NCI-H510A treated with DMSO at 0.1 percent for 48 hours (cell line): ENCODE data around the gene RRAS.
"Not testable (repeated sequence)": the region's sequence is repeated elsewhere in the genome, so short reads cannot be mapped to it uniquely, and the experiment has no call there.

Source experiments
- DNase-seq: peaks from one replicate; lab custom pipeline; 2025; lab: John Stamatoyannopoulos, UW

Gene RRAS

GRCh38 chr19:49631014-49631588 lies 8.8 kb downstream of the RRAS start:
- no peak for DNase-seq

- no peak for DNase-seq
Measured at GRCh38 chr19:49629659-49630058, 10.3 kb downstream of the RRAS start.

GRCh38 chr19:49626226-49626625 lies 13.7 kb downstream of the RRAS start:
- no peak for DNase-seq

GRCh38 chr19:49624967-49625910 lies 14.7 kb downstream of the RRAS start:
- no peak for DNase-seq

DNA sequence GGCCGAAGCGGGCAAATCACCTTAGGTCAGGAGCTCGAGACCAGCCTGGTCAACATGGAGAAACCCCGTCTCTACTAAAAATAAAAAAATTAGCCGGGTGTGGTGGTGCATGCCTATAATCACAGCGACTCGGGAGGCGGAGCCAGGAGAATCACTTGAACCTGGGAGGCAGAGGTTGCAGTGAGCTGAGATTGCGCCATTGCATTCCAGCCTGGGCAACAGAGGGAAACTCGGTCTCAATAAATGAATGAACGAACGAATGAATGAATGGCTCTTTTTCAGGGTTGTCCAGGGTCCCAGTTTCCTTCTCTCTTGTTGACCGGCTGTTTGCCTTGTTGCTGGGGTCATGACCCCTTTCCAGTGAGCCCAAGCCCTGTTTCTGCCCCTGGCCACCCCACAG lies 22.1 kb downstream of the RRAS start:
- not testable (repeated sequence) for DNase-seq

- DNase-seq, result no peak
Measured at GRCh38 chr19:49616945-49617344, 23.0 kb downstream of the RRAS start.

- no peak for DNase-seq
Measured at GRCh38 chr19:49616532-49616931, 23.4 kb downstream of the RRAS start.

- no peak for DNase-seq
Measured at GRCh38 chr19:49615861-49616260, 24.1 kb downstream of the RRAS start.

DNA sequence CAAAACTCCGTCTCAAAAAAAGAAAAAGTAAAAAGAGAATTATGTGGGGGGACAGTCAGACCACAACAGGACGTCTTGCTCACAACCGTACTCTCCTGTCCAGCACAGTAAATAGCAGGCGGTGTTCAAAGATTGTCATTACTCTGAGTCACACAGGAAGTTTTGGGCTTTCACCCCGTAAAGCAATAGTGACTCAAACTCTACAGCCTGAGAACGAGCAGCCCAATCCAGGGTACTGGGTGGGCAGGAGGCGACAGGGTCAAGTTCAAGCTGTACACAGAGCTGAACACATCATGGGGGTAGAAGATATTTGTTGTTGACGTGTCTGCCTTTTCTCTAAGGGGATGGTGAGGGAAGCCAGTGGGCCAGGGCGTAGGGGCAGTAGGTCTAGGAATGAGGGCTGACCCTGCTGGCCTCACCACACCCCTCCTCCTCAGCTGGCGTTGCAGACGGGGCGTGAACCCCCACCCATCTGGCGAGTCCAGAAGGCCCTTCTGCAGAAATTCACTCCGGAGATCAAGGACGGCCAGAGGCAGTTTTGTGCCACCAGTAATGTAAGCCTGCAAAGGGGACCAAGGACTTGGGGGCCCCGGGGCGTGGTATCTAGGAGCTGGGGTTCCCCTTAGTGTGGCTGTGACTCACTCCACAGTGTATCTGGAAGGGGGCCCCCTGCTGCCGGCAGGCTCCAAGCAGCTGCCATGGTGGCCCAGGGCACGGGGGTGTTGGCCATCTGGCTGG lies 25.7 kb downstream of the RRAS start:
- no peak for DNase-seq

- no peak for DNase-seq
Measured at GRCh38 chr19:49613374-49613773, 26.6 kb downstream of the RRAS start.

- DNase-seq, result no peak
Measured at GRCh38 chr19:49609499-49610092, 30.3 kb downstream of the RRAS start.

DNA sequence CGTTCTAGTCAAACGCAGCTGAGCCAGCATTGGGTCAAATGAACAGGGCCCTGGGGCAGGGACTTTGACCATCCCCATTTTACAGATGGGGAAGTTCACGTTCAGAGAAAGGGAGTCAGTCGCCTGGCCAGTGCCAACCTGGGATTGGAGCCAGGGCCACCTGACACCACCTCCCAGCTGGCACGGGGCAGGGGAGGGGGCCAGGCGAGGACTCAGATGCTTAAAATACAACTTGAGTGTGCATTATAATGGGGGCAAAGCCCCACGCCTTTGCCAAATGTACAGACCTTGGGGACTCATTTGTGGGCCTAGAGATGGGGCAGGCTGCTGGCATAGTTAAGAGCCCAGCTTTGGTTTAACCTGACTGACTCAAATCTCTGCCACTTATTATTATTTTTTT lies 34.3 kb downstream of the RRAS start:
- no peak for DNase-seq

- DNase-seq, result no peak
Measured at GRCh38 chr19:49602806-49603205, 37.1 kb downstream of the RRAS start.

DNA sequence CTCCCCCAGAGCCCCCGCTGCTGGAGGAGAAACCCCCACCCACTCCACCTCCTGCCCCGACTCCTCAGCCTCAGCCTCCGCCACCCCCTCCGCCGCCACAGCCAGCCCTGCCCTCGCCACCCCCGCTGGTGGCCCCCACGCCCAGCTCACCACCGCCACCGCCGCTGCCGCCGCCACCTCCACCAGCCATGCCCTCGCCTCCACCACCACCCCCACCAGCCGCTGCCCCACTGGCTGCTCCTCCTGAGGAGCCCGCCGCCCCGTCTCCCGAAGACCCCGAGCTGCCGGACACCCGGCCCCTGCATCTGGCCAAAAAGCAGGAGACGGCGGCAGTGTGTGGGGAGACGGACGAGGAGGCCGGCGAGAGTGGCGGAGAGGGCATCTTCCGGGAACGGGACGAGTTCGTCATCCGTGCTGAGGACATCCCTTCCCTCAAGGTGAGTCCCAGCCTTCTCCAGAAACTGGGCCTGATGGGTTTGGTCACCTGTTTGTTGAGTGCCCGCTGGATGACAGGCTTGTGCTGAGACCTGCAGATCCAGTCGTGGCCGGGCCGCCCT lies 38.4 kb downstream of the RRAS start:
- no peak for DNase-seq

GRCh38 chr19:49599378-49600295 lies 40.3 kb downstream of the RRAS start:
- DNase-seq, result no peak

GRCh38 chr19:49597703-49597974 lies 42.3 kb downstream of the RRAS start:
- no peak for DNase-seq

- DNase-seq, result no peak
Measured at GRCh38 chr19:49596954-49597702, 42.8 kb downstream of the RRAS start.

DNA sequence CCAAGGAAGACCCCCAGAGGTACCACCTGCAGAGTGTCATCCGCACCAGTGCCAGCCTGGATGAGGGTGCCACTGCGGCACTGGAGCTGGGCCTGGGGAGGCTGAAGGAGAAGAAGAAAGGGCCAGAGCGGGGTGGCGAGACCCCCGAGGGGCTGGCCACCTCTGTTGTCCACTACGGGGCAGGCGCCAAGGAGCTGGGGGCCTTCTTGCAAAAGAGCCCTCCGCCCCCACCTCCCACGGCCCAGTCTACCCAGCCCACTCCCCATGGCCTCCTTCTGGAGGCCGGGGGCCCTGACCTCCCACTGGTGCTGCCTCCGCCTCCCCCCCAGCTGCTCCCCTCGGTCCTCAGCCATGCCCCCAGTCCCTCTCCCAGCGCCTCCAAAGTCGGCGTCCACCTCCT lies 43.5 kb downstream of the RRAS start:
- DNase-seq, result no peak

- no peak for DNase-seq
Measured at GRCh38 chr19:49595819-49596404, 44.0 kb downstream of the RRAS start.
